Ishikawa (cell line): Measurements from ENCODE around the gene CPED1.

ENCODE experiments used
- CEBPB ChIP-seq: IDR thresholded peaks from 2 replicates; pipeline ENCODE4 v1.6.1; 2012
- CREB1 ChIP-seq: IDR thresholded peaks from 2 replicates; pipeline ENCODE4 v1.6.1; 2012; ENCODE audit warnings: low read depth
- EGR1 ChIP-seq: IDR thresholded peaks from 2 replicates; pipeline ENCODE4 v1.6.1; 2012
- EP300 ChIP-seq: IDR thresholded peaks from 2 replicates; pipeline ENCODE4 v1.6.1; 2012; ENCODE audit warnings: borderline replicate concordance
- FOXM1 ChIP-seq: IDR thresholded peaks from 2 replicates; pipeline ENCODE4 v1.6.1; 2012; ENCODE audit warnings: low read depth, borderline replicate concordance
- NFIC ChIP-seq: IDR thresholded peaks from 2 replicates; pipeline ENCODE4 v1.6.1; 2012
- RAD21 ChIP-seq: IDR thresholded peaks from 2 replicates; pipeline ENCODE4 v1.6.1; 2012; ENCODE audit warnings: low read depth
- TAF1 ChIP-seq: IDR thresholded peaks from 2 replicates; pipeline ENCODE4 v1.6.1; 2012; ENCODE audit warnings: low read depth, mild to moderate bottlenecking
- TCF12 ChIP-seq: IDR thresholded peaks from 2 replicates; pipeline ENCODE4 v1.6.1; 2012; ENCODE audit warnings: low read depth
- TEAD4 ChIP-seq: IDR thresholded peaks from 2 replicates; pipeline ENCODE4 v1.6.1; 2012
- YY1 ChIP-seq: IDR thresholded peaks from 2 replicates; pipeline ENCODE4 v1.6.1; 2012; ENCODE audit warnings: low read depth
- ZBTB7A ChIP-seq: IDR thresholded peaks from 2 replicates; pipeline ENCODE4 v1.6.1; 2012; ENCODE audit warnings: low read depth
- TF ChIP-seq, protein P1 (sequence below): IDR thresholded peaks from 2 replicates; pipeline ENCODE4 v1.6.1; 2012
- TF ChIP-seq, protein P2 (sequence below): IDR thresholded peaks from 2 replicates; pipeline ENCODE4 v1.6.1; 2012; ENCODE audit warnings: low read depth, mild to moderate bottlenecking
- TF ChIP-seq, protein P3 (sequence below): IDR thresholded peaks from 2 replicates; pipeline ENCODE4 v1.6.1; 2012

The CPED1 gene

DNA sequence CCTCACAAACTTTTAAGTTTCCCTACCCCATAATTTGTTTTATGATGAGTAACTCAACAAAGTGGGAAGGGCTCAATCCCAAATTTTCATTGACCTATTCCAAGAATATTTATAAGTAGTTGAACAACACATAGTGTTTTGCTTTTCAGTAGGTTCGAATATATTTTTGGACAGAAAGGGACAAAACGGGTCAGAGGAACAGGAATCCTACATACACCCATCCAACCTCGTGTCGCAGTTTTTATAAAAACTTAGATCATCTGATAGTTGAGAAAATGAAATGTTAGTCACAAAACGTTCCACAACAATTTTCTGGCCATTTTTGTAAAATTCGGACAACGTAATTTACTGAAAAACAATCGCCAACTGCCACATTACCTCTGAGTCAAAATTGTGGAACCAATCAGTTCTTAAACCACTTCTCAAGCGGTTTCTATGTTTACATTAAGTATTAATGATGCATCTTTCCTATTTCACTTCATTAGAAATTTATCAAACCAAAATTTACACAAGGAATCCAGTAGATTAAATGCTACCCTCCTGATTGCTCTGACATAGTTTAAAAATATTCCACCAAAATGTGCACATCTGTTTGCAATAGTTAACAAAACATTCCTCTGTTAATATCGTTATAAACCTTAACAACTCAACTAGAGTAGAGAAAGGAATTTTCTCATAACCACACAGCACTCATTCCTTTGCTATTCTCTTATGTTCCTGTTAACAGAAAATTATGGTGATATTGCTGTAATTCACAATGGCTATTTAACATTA, 346.6 kb downstream of the CPED1 start:
- TF ChIP-seq, protein P1, sequence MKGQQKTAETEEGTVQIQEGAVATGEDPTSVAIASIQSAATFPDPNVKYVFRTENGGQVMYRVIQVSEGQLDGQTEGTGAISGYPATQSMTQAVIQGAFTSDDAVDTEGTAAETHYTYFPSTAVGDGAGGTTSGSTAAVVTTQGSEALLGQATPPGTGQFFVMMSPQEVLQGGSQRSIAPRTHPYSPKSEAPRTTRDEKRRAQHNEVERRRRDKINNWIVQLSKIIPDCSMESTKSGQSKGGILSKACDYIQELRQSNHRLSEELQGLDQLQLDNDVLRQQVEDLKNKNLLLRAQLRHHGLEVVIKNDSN, result no peak
- TF ChIP-seq EGR1 (no peak), ZBTB7A (no peak), TAF1 (no peak), EP300 (no peak), TEAD4 (no peak), CREB1 (no peak), RAD21 (no peak), TCF12 (no peak), CEBPB (no peak)
- TF ChIP-seq, protein P2, sequence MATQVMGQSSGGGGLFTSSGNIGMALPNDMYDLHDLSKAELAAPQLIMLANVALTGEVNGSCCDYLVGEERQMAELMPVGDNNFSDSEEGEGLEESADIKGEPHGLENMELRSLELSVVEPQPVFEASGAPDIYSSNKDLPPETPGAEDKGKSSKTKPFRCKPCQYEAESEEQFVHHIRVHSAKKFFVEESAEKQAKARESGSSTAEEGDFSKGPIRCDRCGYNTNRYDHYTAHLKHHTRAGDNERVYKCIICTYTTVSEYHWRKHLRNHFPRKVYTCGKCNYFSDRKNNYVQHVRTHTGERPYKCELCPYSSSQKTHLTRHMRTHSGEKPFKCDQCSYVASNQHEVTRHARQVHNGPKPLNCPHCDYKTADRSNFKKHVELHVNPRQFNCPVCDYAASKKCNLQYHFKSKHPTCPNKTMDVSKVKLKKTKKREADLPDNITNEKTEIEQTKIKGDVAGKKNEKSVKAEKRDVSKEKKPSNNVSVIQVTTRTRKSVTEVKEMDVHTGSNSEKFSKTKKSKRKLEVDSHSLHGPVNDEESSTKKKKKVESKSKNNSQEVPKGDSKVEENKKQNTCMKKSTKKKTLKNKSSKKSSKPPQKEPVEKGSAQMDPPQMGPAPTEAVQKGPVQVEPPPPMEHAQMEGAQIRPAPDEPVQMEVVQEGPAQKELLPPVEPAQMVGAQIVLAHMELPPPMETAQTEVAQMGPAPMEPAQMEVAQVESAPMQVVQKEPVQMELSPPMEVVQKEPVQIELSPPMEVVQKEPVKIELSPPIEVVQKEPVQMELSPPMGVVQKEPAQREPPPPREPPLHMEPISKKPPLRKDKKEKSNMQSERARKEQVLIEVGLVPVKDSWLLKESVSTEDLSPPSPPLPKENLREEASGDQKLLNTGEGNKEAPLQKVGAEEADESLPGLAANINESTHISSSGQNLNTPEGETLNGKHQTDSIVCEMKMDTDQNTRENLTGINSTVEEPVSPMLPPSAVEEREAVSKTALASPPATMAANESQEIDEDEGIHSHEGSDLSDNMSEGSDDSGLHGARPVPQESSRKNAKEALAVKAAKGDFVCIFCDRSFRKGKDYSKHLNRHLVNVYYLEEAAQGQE, result no peak
- TF ChIP-seq, protein P3, sequence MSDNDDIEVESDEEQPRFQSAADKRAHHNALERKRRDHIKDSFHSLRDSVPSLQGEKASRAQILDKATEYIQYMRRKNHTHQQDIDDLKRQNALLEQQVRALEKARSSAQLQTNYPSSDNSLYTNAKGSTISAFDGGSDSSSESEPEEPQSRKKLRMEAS, result no peak

DNA sequence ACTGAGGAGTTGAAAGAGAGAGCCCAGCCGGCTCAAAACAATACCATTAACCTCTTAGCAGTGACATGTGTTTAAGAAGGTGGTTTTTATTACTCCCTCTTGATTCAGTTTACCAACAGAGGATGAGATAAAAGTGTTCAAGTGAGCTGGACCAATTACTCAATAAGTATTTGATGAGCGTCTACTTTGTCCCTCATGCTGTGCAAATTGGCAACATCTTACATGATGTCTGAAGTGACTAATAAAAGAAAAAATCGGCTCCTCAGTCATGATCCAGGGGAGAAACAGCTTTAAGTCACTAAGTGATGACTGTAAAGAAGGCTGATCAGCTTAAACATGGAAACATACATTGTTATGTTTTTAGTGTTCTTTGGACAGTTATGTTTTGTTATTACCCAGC, 348.1 kb downstream of the CPED1 start:
- no peak for TF ChIP-seq TEAD4
- TF ChIP-seq YY1, result no peak
- TF ChIP-seq, protein P3, result no peak
- no peak for TF ChIP-seq FOXM1
- no peak for TF ChIP-seq NFIC

DNA sequence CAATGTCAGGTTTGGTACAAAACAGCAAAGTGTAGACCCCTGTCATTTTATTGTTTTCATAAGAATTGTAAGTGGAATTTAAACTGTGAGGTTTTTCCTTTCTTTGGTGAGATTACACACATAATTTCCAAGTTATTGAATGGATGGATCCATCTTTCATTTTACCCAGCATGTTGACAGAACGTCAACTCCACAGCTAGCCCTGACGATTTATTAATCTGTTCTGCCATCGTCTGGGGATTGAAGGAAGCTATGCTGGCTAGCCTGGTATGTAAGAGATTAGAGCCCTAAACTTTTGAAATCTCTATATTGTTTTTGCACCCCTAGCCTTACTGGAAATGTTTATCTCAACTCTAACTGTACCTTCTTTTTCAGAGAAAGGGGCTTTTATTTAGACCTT, 348.9 kb downstream of the CPED1 start:
- TF ChIP-seq EP300, result no peak
- no peak for TF ChIP-seq TAF1
- TF ChIP-seq RAD21, result 0 out of 2 replicates have a peak, but pooled peaks have one; percentile 31

DNA sequence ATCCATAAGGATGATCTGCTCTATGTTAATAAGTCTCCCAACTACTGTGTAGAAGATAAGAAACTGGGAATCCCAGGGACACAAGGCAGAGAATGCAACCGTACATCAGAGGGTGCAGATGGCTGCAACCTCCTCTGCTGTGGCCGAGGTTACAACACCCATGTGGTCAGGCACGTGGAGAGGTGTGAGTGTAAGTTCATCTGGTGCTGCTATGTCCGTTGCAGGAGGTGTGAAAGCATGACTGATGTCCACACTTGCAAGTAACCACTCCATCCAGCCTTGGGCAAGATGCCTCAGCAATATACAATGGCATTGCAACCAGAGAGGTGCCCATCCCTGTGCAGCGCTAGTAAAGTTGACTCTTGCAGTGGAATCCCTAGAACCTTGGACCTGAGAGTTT, 350.6 kb downstream of the CPED1 start:
- TF ChIP-seq, protein P2, result no peak
- TF ChIP-seq TAF1, result no peak
- TF ChIP-seq EP300, result no peak
- TF ChIP-seq CEBPB, result no peak
- no peak for TF ChIP-seq TCF12
- TF ChIP-seq TEAD4, result no peak
- TF ChIP-seq NFIC, result no peak
- no peak for TF ChIP-seq FOXM1
- TF ChIP-seq, protein P1, result no peak
- TF ChIP-seq RAD21, result no peak
- no peak for TF ChIP-seq CREB1

DNA sequence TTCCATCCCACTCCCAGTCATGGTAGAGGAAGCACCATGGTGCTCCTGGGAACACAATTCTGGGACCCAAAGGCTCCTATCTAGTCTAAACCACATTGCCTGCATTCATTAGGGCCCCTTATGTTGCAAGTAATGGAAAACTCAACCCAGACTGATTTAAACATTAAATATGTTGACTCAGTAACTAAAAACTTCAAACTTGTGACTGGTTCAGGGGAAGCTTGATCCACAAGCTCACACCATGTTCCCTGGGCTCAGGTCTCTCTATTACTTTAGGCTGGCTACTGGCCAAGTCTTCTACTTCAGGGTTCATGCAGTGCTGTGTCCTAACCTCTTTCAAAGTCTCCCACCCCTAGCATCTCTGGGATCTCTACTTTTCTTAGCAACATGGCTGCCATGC, 353.4 kb downstream of the CPED1 start:
- TF ChIP-seq, protein P1, result no peak
- no peak for TF ChIP-seq TAF1
- TF ChIP-seq TEAD4, result no peak
- no peak for TF ChIP-seq EP300
- TF ChIP-seq EGR1, result no peak
- TF ChIP-seq, protein P3, result no peak
- no peak for TF ChIP-seq FOXM1
- no peak for TF ChIP-seq CEBPB
- no peak for TF ChIP-seq CREB1
- no peak for TF ChIP-seq YY1

DNA sequence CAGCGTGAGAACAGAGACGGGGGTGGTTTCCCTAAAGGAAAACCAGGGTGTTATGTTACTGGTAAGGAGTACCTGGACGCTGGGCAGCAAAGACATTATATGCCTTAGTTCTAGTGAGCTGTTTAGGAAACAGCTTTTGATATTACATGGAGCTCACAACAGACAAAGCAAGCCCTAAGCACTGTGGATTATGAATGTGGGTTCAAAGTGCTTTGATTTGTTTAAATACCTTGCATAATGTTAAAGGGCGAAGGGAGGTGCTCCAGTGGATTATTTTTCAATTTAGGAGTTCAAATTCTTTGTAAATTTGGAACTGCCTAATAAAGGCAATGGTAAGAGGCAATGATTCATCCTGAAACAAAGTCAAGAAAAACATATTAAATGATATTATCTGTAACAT, 354.1 kb downstream of the CPED1 start:
- no peak for TF ChIP-seq CREB1
- no peak for TF ChIP-seq EGR1
- no peak for TF ChIP-seq ZBTB7A
- TF ChIP-seq, protein P1, result no peak
- no peak for TF ChIP-seq RAD21
